Endothelial cell of umbilical vein (primary cell): ENCODE results near the gene H3-3A. TPM values are rescaled to one million over a fixed set of nuclear protein-coding genes. Genes with fewer than 3 reads are reported as not detected.

Experiments used
- BruUV-seq: library from RNA; stranded (reverse); fragments of 400-500 nt; replicated peaks from 2 replicates; lab custom pipeline; 2021; lab: Mats Ljungman, UMichigan
- CTCF ChIA-PET: fragments of 300-600, 350-600 bp; sonication (Branson Sonifier 250); formaldehyde crosslinking; loops from one replicate; lab custom pipeline; 2021; ENCODE audit warnings: antibody characterized with exemption, inconsistent platforms; lab: Charles Lee
- POLR2A ChIA-PET: fragments of 300-600, 350-600 bp; sonication (Branson Sonifier 250); formaldehyde crosslinking; loops from one replicate; lab custom pipeline; 2021; ENCODE audit warnings: antibody characterized with exemption, inconsistent platforms; lab: Charles Lee
- DNase-seq: peaks from one replicate; pipeline ENCODE4 v3.0.0-alpha.2; 2011; ENCODE audit warnings: low read depth, low spot score
- FAIRE-seq: peaks from 2 replicates; lab custom pipeline; 2011; peaks lifted over from hg19 to GRCh38; lab: Jason Lieb, UNC
- H2AFZ ChIP-seq: 2 replicates; pipeline ENCODE4 v1.6.0; 2012; ENCODE audit warnings: low read depth, low read length, control low read depth, inconsistent platforms
- H3K27ac ChIP-seq: 2 replicates; pipeline ENCODE4 v1.5.1; 2011; ENCODE audit warnings: low read depth, mild to moderate bottlenecking, control low read depth, low read length, moderate library complexity; ENCODE audit not compliant: insufficient read depth
- H3K27me3 ChIP-seq, 2 experiments: 2 replicates each; pipeline versions ENCODE4 v1.6.0 to v1.6.1; 2011; ENCODE audit warnings: low read length in 2 of 2, mixed read lengths in 1 of 2; ENCODE audit not compliant: control insufficient read depth in 2 of 2, insufficient read depth in 2 of 2
- H3K36me3 ChIP-seq, 2 experiments: 2 replicates in 1 of 2; 3 replicates in 1 of 2; pipeline ENCODE4 v1.5.1; 2011; ENCODE audit warnings: low read length in 2 of 2, mild to moderate bottlenecking in 1 of 2, moderate library complexity in 1 of 2; ENCODE audit not compliant: control insufficient read depth in 2 of 2, insufficient read depth in 2 of 2; ENCODE audit errors: extremely low read depth in 1 of 2
- H3K4me1 ChIP-seq: 3 replicates; pipeline ENCODE4 v1.5.1; 2011; ENCODE audit warnings: mild to moderate bottlenecking, low read length; ENCODE audit not compliant: control insufficient read depth, insufficient read depth; ENCODE audit errors: extremely low read depth
- H3K4me2 ChIP-seq: 2 replicates; pipeline ENCODE4 v1.6.1; 2011; ENCODE audit warnings: low read length, control low read depth, mixed read lengths; ENCODE audit not compliant: insufficient read depth
- H3K4me3 ChIP-seq, 3 experiments: fragments of 200-600 bp in 1 of 3; sonication (generic), shearing (Covaris generic) in 1 of 3; replicated peaks in 1 of 3; 2 replicates each; pipeline ENCODE4 v1.5.1; 2011 to 2016; ENCODE audit warnings: control low read depth in 3 of 3, low read length in 3 of 3, mild to moderate bottlenecking in 2 of 3, inconsistent platforms in 1 of 3, low read depth in 1 of 3, moderate library complexity in 1 of 3; ENCODE audit not compliant: insufficient read depth in 1 of 3
- H3K79me2 ChIP-seq: 2 replicates; pipeline ENCODE4 v1.6.0; 2012; ENCODE audit warnings: low read length, inconsistent platforms; ENCODE audit not compliant: control insufficient read depth, insufficient read depth
- H3K9ac ChIP-seq: replicated peaks from 2 replicates; pipeline ENCODE3; 2011; ENCODE audit warnings: low read length, control low read depth; ENCODE audit not compliant: insufficient read depth; ENCODE audit errors: extremely low read depth
- H3K9me1 ChIP-seq: replicated peaks from 3 replicates; pipeline ENCODE4 v1.6.0; 2011; ENCODE audit warnings: mild to moderate bottlenecking, low read length; ENCODE audit not compliant: control insufficient read depth, insufficient read depth; ENCODE audit errors: extremely low read depth
- H3K9me3 ChIP-seq: replicated peaks from 2 replicates; pipeline ENCODE4 v1.5.1; 2012; ENCODE audit warnings: low read length, inconsistent platforms; ENCODE audit not compliant: control insufficient read depth, insufficient read depth
- H4K20me1 ChIP-seq: replicated peaks from 2 replicates; pipeline ENCODE3; 2011; ENCODE audit warnings: mild to moderate bottlenecking, low read length; ENCODE audit not compliant: control insufficient read depth, insufficient read depth; ENCODE audit errors: extremely low read depth
- CTCF ChIP-seq, 2 donors: IDR thresholded peaks; 1 replicate in 1 of 2; 2 replicates in 1 of 2; pipeline ENCODE4 v1.5.1; 2011; ENCODE audit warnings: low read length in 2 of 2, mild to moderate bottlenecking in 2 of 2, moderate library complexity in 2 of 2, control low read depth in 1 of 2, inconsistent platforms in 1 of 2, low read depth in 1 of 2; ENCODE audit not compliant: insufficient read depth in 1 of 2; ENCODE audit errors: extremely low read depth in 1 of 2
- FOS ChIP-seq: IDR thresholded peaks from 2 replicates; pipeline ENCODE4 v1.6.1; 2011; ENCODE audit warnings: mild to moderate bottlenecking, low read length, moderate library complexity, borderline replicate concordance; ENCODE audit not compliant: insufficient read depth
- dilution Hi-C: fragments of 300-500 bp; cut with MboI; formaldehyde crosslinking; loops from one replicate; pipeline ENCODE4 v1.15.0; 2019; ENCODE audit warnings: low sequenced_read_pairs; ENCODE audit not compliant: extremely low pct_ligation_motif_present
- intact Hi-C: fragments of 100-400 bp; cut with micrococcal nuclease; formaldehyde crosslinking; loops from one replicate; pipeline ENCODE4 v1.10.0; 2022
- polyA plus RNA-seq, 4 experiments: library from polyadenylated mRNA; depleted of rRNA in 3 of 4; stranded (reverse) in 3 of 4; unstranded in 1 of 4; fragments of >200 nt; gene quantifications; 2 replicates each; pipeline versions ENCODE4 v1.2.1 to v1.2.3, GENCODE V29; 2011 to 2012; ENCODE audit warnings: missing spikeins in 1 of 4
- total RNA-seq: library from RNA; stranded (reverse); gene quantifications from 2 replicates; pipeline ENCODE4 v1.2.3, GENCODE V29; 2021

H3-3A gene
- total and polyA plus RNA-seq, 2 donors (not counting 3 experiments of a cell fraction or from before 2014, with no cell fraction given) = 426 to 477 TPM

- intact Hi-C loops (no loop called here), dilution Hi-C loops (no loop called here)
- H3K4me1 ChIP-seq = peaks cover 15% of the 10 kb centered on the region
- no peak for FAIRE-seq
- H3K9me1 ChIP-seq = no peaks in the 10 kb centered on the region
- no peaks in the 10 kb centered on the region for H3K9me3 ChIP-seq
- H3K4me2 ChIP-seq = no peak overlapping the region
- TF ChIP-seq FOS (no peak), CTCF (IDR thresholded peaks at IDR 0.05; ENCODE audit: extremely low read depth in 1 of 2, insufficient read depth in 1 of 2, low read depth in 1 of 2, low read length in 2 of 2) (no peak)
- no peak overlapping the region for H3K27ac ChIP-seq
- H3K4me3 ChIP-seq = no peak overlapping the region
- ChIA-PET POLR2A (no interaction called here), CTCF (interaction anchor here (4.2 kb wide), 1 partner anchor 40 kb away, joined by 28 read pairs; no protein-coding TSS in a partner anchor)
- no peaks in the 10 kb centered on the region for H3K36me3 ChIP-seq
- no peak for DNase-seq
- no TSS peak for BruUV-seq
- no peaks in the 10 kb centered on the region for H4K20me1 ChIP-seq
- H3K27me3 ChIP-seq = peaks cover 0 to 3% of the 10 kb centered on the region in 2 experiments
- no peak overlapping the region for H3K9ac ChIP-seq
- no peaks in the 10 kb centered on the region for H3K79me2 ChIP-seq
- H2AFZ ChIP-seq = no peak overlapping the region
Observed at GRCh38 chr1:226104671-226105121, 42.2 kb downstream of the H3-3A start.
